Spleen (tissue), 11 donors: ENCODE results near the gene ZNF683. TPM values are rescaled to one million over a fixed set of nuclear protein-coding genes. Genes with fewer than 3 reads are reported as not detected.
A peak's percentile ranks its signal among the peaks of the same experiment; 100 is the strongest.

Experiments used
- DNase-seq: peaks from one replicate; pipeline ENCODE4 v3.0.0-alpha.2; 2020
- H3K27ac ChIP-seq, 8 donors: fragments of 200-600 bp; sonication (generic) in 7 of 8; 1 replicate in 4 of 8; 2 replicates in 4 of 8; pipeline versions ENCODE4 v1.5.0 to v1.8.0; 2016 to 2021; ENCODE audit warnings: inconsistent platforms in 4 of 8, mild to moderate bottlenecking in 4 of 8, moderate library complexity in 1 of 8
- H3K27me3 ChIP-seq, 7 donors: fragments of 200-600 bp; sonication (generic) in 6 of 7; replicated peaks in 1 of 7; 1 replicate in 4 of 7; 2 replicates in 3 of 7; pipeline versions ENCODE4 v1.5.0 to v1.8.0; 2016 to 2021; ENCODE audit warnings: inconsistent platforms in 3 of 7, mild to moderate bottlenecking in 1 of 7
- H3K36me3 ChIP-seq, 6 donors: fragments of 200-600 bp; sonication (generic) in 5 of 6; 1 replicate in 4 of 6; 2 replicates in 2 of 6; pipeline versions ENCODE4 v1.5.0 to v1.8.0; 2016 to 2021; ENCODE audit warnings: inconsistent platforms in 2 of 6
- H3K4me1 ChIP-seq, 6 donors: fragments of 200-600 bp; sonication (generic) in 5 of 6; 1 replicate in 3 of 6; 2 replicates in 3 of 6; pipeline versions ENCODE4 v1.5.0 to v1.8.0; 2016 to 2021; ENCODE audit warnings: inconsistent platforms in 3 of 6
- H3K4me3 ChIP-seq, 8 donors: fragments of 200-600 bp; sonication (generic) in 7 of 8; 1 replicate in 4 of 8; 2 replicates in 4 of 8; pipeline versions ENCODE4 v1.5.0 to v1.8.0; 2016 to 2021; ENCODE audit warnings: inconsistent platforms in 4 of 8, mild to moderate bottlenecking in 4 of 8, moderate library complexity in 2 of 8
- H3K9me3 ChIP-seq, 8 donors: fragments of 200-600 bp; sonication (generic) in 7 of 8; 1 replicate in 4 of 8; 2 replicates in 4 of 8; pipeline versions ENCODE4 v1.5.0 to v1.8.0; 2016 to 2021; ENCODE audit warnings: inconsistent platforms in 4 of 8
- POLR2A ChIP-seq, 3 donors: fragments of 450-650 bp; IDR thresholded peaks; one replicate each; pipeline ENCODE4 v1.5.1; 2017; ENCODE audit warnings: antibody characterized with exemption in 3 of 3, mild to moderate bottlenecking in 1 of 3
- POLR2AphosphoS5 ChIP-seq, 3 donors: sonication (generic); formaldehyde crosslinking; IDR thresholded peaks; one replicate each; pipeline ENCODE4 v1.5.1; 2017; ENCODE audit warnings: antibody characterized with exemption in 3 of 3
- WGBS, 5 donors: extraction: QIAGEN DNeasy Blood & Tissue Kit in 3 of 5; methylation state at CpG; one replicate each; pipeline versions ENCODE4 v1.1.5 to v1.1.7; 2013 to 2018; 5-methylcytosine and 5-hydroxymethylcytosine counted together
- intact Hi-C: fragments of 100-400 bp; cut with DNase I; formaldehyde crosslinking; loops from one replicate; pipeline ENCODE4 v1.15.0; 2023; ENCODE audit warnings: low total_unique reads
- polyA plus RNA-seq, 3 donors: library from polyadenylated mRNA; stranded (reverse); fragments of 200-250 nt; gene quantifications; one replicate each; pipeline ENCODE4 v1.2.1, GENCODE V29; 2013
- total RNA-seq, 7 donors: library from RNA; depleted of rRNA in 3 of 7; stranded (reverse); fragments of >200 nt in 3 of 7; fragmentation: NEBNext Ultra II Directional in 4 of 7; extraction: Animal tissue kit (Norgen Biotek cat#: 25700) in 4 of 7; gene quantifications; one replicate each; pipeline versions ENCODE4 v1.1.0 to v1.2.1, GENCODE V29; 2016 to 2021
- TF ChIP-seq, protein P1 (sequence below), 11 experiments: fragments of 200-600 bp in 7 of 11; fragments of 450-650 bp in 4 of 11; sonication (generic) in 4 of 11; IDR thresholded peaks in 8 of 11; conservative IDR thresholded peaks in 3 of 11; 1 replicate in 7 of 11; 2 replicates in 4 of 11; pipeline versions ENCODE4 v1.4.0 to v1.8.0; 2016 to 2021; ENCODE audit warnings: antibody characterized with exemption in 11 of 11, inconsistent platforms in 4 of 11, mild to moderate bottlenecking in 1 of 11
- donor health status: healthy with polysubstance abuse.
- donor health status: DM: no; HTN: no; CAD: no; lungs with moderate emphysema.
- donor health status: DM: no; HTN: no; CAD: no.
- donor health status: Bipolar disorder and iron deficiency.
- donor health status: healthy.
- donor health status: DM: no; HTN: no; CAD: no.
- donor health status: DM: yes; HTN: yes; CAD: no.

ZNF683 gene
- total and polyA plus RNA-seq, 10 donors, result 0.17 to 1.5 (median 0.50) TPM; not detected in 2

DNA sequence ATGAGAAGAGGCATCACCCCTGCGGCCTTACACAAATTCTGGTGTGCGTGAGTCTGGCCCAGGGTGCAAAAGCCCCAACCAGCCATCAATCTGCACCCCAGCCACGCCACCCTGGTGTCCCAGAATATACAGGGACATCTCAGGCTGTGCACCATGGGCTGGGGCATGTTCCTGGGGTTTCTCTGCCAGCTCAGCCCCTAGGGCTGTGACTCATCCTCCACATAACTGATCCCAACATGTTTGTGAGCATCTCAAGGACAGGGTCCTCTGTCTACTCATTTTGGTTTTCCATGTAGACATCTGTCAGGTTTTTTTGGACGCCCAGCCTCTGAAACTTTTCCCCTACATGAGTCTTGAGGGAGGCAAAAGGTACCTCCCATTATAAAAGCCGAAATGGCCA lies 511 bp downstream of the ZNF683 start:
- TF ChIP-seq, protein P1, sequence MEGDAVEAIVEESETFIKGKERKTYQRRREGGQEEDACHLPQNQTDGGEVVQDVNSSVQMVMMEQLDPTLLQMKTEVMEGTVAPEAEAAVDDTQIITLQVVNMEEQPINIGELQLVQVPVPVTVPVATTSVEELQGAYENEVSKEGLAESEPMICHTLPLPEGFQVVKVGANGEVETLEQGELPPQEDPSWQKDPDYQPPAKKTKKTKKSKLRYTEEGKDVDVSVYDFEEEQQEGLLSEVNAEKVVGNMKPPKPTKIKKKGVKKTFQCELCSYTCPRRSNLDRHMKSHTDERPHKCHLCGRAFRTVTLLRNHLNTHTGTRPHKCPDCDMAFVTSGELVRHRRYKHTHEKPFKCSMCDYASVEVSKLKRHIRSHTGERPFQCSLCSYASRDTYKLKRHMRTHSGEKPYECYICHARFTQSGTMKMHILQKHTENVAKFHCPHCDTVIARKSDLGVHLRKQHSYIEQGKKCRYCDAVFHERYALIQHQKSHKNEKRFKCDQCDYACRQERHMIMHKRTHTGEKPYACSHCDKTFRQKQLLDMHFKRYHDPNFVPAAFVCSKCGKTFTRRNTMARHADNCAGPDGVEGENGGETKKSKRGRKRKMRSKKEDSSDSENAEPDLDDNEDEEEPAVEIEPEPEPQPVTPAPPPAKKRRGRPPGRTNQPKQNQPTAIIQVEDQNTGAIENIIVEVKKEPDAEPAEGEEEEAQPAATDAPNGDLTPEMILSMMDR (IDR thresholded peaks at IDR 0.05 in 8 of 11, conservative IDR thresholded peaks at IDR 0.05 in 3 of 11), result no peak
- Histone ChIP-seq H3K27ac (peak overlapping the region in 1 of 8 donors; percentile 38), H3K27me3 (peaks cover 0 to 38% (median 0%) of the 10 kb centered on the region in 7 donors), H3K4me1 (peaks cover 0 to 54% (median 29%) of the 10 kb centered on the region in 6 donors), H3K9me3 (no peaks in the 10 kb centered on the region), H3K4me3 (no peak overlapping the region), H3K36me3 (no peaks in the 10 kb centered on the region)
- whole genome bisulfite sequencing, 5 donors, result 81 to 90% (median 87%) methylated on average over 5 of the region's 5 CpGs
- intact Hi-C loops, result no loop called here
- no peak for DNase-seq

DNA sequence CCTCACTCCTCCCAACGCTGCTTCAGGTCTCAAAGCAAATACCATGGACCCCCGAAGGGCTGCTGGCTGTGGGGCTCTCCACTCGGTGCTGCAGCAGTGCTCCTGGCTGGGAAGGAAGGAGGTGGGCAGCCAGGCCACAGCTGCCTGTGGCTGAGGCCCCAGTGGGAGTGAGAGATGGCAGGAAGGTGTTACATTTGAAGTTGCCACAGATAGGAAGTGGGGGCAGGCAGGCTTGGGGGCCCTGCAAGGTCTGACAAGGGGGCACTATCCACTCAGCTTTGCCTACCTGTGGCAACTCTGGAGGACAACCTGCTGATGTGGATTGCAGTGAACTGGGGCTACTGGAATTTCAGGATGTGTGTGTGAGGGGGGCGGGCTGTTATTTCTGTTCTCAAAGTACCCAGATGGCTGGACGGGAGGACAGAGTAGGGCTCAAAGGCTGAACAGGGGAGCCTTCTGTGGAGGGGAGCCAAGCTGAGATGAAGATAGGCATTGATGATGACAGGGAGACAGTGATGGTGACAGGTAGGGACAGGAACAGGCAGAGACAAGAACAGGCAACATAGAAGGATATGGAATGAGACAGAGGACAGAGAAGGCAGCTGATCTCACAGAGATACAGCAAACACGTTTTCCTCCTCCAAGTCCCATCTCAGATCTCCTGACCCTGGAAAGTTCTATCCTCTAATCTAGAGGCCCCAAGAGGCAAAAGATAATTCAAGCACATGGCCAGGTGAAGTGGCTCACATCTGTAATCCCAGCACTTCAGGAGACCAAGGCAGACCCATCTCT lies 1.8 kb downstream of the ZNF683 start:
- Histone ChIP-seq H3K27ac (peak overlapping the region in 2 of 8 donors; percentile 14 to 33), H3K9me3 (no peaks in the 10 kb centered on the region), H3K4me3 (no peak overlapping the region), H3K4me1 (peaks cover 0 to 54% (median 29%) of the 10 kb centered on the region in 6 donors), H3K36me3 (no peaks in the 10 kb centered on the region), H3K27me3 (peaks cover 0 to 45% (median 0%) of the 10 kb centered on the region in 7 donors)
- TF ChIP-seq, protein P1 (IDR thresholded peaks at IDR 0.05 in 8 of 11, conservative IDR thresholded peaks at IDR 0.05 in 3 of 11), result no peak
- TF ChIP-seq POLR2AphosphoS5 (IDR thresholded peaks at IDR 0.05), result peak in 1 of 3 donors; percentile 26
- WGBS, 5 donors, result 43 to 49% (median 46%) methylated on average over 6 of the region's 6 CpGs
- intact Hi-C loops, result no loop called here
- no peak for DNase-seq

GRCh38 chr1:26368486-26368885 lies 4.1 kb downstream of the ZNF683 start:
- Histone ChIP-seq H3K4me1 (peaks cover 0 to 39% (median 16%) of the 10 kb centered on the region in 6 donors), H3K27me3 (peaks cover 0 to 62% (median 7%) of the 10 kb centered on the region in 7 donors), H3K27ac (no peak overlapping the region), H3K9me3 (no peaks in the 10 kb centered on the region), H3K4me3 (no peak overlapping the region), H3K36me3 (no peaks in the 10 kb centered on the region)
- intact Hi-C loops, result no loop called here
- WGBS, 5 donors, result 91 to 95% (median 94%) methylated on average over 3 of the region's 3 CpGs
- DNase-seq, result no peak
- TF ChIP-seq, protein P1 (IDR thresholded peaks at IDR 0.05 in 8 of 11, conservative IDR thresholded peaks at IDR 0.05 in 3 of 11), result no peak
- TF ChIP-seq POLR2A (IDR thresholded peaks at IDR 0.05) (no peak), POLR2AphosphoS5 (IDR thresholded peaks at IDR 0.05) (no peak)

DNA sequence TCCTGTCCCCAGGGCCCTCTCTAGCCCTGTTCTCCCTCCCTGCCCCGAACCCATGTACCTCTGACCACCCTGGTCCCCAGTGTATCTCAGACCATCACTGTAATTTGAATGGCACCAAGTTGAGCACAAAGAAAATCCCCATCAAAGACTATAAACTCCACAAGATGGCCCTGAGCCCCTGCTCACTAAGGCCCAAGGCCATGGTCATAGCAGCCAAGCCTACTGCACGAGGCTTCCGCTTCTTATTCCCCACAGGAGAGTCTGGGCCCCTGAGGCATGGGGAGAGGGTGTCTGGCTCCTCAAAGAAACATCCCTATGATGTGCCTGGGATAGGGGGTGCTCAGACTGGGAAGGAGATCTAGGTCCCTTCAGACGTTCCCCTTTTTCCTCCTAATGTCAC lies 4.5 kb downstream of the ZNF683 start:
- Histone ChIP-seq H3K4me3 (no peak overlapping the region), H3K27me3 (peaks cover 0 to 66% (median 7%) of the 10 kb centered on the region in 7 donors)
- intact Hi-C loops, result no loop called here

More for the DNA sequence above, 4.5 kb downstream of the ZNF683 start:
- H3K4me1 ChIP-seq, result peaks cover 0 to 36% (median 13%) of the 10 kb centered on the region in 6 donors
- 75 to 82% (median 81%) methylated on average over 4 of the region's 4 CpGs for WGBS, 5 donors
- DNase-seq, result no peak
- no peaks in the 10 kb centered on the region for H3K9me3 ChIP-seq
- TF ChIP-seq POLR2AphosphoS5 (IDR thresholded peaks at IDR 0.05), result no peak
- H3K36me3 ChIP-seq, result no peaks in the 10 kb centered on the region
- H3K27ac ChIP-seq, result no peak overlapping the region
